NCI-H345 treated with DMSO at 0.1 percent for 48 hours (cell line): ENCODE results near the gene ABCA1.
A peak's percentile ranks its signal among the peaks of the same experiment; 100 is the strongest.

Source experiments
- DNase-seq: peaks from one replicate; lab custom pipeline; 2025; ENCODE audit not compliant: unreplicated experiment; lab: John Stamatoyannopoulos, UW

ABCA1 gene

GRCh38 chr9:104850786-104851545, 77.0 kb downstream of the ABCA1 start:
- no peak for DNase-seq

DNA sequence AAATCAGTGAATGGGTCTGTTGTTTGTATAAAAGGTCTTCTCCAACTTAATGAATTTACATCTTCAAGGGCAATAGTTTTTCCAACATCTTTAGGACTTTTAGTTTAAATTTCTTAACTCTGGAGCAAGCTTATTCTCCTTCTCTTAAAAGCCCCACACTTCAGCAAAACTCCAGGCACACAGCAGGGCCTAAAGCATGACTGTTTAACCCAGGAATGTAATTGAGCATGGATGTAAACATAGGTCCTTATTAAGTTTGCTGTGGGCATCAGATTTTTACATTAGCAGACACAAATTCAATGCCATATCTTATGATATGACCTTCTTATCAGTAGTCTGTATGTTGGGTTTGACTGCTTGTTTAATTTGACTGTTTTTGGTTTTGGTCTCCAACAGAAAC, 78.9 kb downstream of the ABCA1 start:
- no peak for DNase-seq

- DNase-seq, result no peak
Measured at GRCh38 chr9:104844710-104845109, 83.2 kb downstream of the ABCA1 start.

GRCh38 chr9:104843644-104844240, 84.2 kb downstream of the ABCA1 start:
- no peak for DNase-seq

GRCh38 chr9:104842698-104843097, 85.3 kb downstream of the ABCA1 start:
- DNase-seq, result no peak

GRCh38 chr9:104841601-104842141, 86.3 kb downstream of the ABCA1 start:
- DNase-seq, result no peak

DNA sequence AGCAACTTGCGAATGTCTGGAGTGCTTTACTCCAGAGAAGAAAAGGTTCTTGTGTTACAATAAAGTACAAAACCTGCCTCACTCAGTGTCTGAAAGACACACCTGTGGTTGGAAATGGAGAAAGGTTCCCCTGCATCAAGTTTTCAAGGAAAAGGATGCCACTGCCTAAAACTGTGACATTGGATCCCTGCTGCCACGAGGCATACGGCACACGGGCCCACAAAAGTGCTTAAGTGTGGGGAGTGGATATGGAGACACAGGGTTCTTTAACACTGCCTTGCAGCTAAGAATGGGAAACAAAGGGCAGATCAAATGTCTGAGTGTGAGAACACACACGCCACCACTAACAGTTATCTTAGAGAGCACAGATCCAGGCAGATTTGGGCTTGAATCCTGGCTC, 89.0 kb downstream of the ABCA1 start:
- no peak for DNase-seq

- no peak for DNase-seq
Measured at GRCh38 chr9:104836767-104837166, 91.2 kb downstream of the ABCA1 start.

DNA sequence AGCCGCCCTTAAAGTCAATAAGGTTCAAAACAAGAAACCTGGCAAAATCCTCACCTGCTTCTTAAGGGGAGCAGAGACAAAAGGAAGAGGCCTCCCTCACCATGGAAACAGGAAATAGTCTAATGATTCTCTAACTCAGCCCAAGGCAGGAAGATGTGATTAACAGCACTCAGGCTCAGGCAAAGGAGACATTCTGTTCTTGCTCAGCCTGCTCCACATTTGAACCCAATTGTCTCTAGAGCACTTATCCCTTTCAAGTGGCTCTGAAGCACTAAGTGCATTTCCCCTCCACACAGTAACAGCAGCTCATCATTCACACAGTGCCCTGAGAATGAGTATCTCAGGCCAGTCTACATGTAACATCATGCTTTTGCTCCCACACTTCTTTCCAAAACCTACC, 91.7 kb downstream of the ABCA1 start:
- peak; percentile 51 for DNase-seq

DNA sequence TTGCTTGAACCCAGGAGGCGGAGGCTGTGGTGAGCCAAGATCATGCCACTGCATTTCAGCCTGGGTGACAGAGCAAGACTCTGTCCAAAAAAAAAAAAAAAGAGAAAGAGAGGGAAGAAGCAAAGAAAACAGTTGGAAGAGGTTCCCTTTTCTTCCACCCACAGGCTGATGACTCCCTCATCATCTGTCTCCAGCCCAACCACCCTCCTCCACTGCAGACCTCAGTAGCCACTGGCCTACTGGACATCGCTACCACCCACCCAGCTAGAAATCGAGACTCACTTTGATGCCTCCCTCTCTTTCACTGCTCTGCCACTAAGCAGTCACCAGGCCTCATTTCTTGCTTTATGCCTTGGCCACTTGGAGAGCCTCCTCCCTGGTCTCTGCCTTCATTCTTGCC, 92.8 kb downstream of the ABCA1 start:
- DNase-seq, result no peak

- no peak for DNase-seq
Measured at GRCh38 chr9:104833696-104834095, 94.3 kb downstream of the ABCA1 start.

DNA sequence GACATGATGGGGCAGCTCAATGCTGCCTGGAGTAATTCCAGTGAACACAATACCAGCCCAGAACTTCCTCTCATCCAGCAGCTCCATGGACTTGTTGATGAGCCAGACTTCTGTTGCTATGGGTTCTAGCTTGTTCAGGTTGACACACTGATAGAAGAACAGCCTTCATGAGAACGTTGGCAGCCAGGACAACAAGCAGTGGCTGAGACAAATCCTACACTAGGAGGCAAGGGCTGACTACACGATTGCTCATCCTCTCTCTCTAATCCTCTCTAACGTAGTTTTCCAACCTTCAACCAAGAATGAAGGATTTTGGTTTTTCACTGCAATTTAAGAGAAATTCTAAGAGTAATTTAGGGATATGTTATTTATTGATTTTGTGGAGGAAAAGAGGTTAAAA, 96.3 kb downstream of the ABCA1 start:
- DNase-seq, result no peak

DNA sequence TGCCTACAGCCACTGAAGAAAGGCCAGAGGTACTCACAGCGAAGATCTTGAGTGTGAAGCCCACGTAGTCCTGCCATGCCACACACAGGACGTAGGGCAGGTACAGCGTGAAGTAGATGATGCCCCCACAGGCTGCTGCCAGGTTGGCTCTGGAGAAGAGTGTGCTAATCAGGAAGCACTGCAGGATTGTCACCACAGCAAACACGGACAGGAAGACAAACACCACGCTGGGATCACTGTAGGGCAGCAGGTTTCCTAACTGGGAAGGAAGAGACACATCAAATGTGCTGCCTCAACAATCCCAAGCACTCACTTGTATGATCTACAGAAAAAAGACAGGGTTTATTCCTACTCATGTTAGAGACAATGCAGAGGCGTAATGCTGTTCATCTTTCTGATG, 101.0 kb downstream of the ABCA1 start:
- no peak for DNase-seq

DNA sequence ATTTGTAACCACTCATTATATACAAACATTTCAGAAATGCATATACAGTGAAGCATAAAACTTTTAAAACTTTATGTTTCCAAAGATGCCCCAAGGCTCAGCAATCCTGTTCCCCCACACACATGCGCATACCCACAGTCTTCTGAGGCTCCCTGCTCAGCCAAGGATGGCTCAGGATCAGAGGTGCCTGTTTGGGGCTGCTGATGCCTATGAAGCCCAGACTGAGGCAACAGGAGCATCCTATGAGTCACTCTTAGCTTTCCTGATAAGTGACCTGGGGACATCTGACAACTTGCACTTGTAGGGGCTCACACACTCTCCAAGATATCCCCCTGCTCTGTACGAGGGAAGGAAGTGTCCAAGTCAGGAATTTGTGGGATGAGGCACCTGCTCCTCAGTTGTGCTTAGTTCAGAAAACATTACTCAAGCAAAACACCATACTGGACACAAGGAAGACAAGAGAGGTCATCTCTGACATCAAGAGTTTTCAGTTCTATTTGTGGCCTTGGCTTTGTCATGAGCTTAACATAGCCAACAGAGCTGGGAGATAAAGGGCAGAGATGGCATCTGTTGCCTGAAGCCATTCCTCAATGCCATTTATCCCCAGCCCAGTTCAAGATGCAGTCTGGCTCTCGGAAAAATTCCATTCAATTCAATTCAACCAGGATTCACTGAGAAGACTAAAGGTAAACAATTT, 101.7 kb downstream of the ABCA1 start:
- DNase-seq, result no peak

DNA sequence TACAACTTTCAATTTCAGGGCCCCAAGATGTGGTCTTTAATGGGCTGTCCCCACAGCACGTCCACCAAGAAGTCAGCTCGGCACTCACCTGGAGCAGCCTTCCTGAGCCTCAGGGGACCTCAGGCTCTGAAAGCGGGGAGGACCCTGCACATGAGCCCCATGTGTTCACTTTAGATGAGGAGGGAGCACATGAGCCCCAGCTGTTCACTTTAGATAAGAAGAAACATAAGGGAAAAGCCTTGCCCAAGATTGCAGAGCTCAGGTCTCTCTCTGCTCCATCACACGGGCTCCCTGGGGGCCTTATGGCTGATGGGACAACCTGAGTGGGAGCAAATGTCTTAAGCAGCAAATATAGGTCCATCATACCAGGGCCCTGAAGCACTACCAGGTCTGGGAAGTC, 107.6 kb downstream of the ABCA1 start:
- DNase-seq, result no peak

GRCh38 chr9:104819033-104819432, 108.9 kb downstream of the ABCA1 start:
- no peak for DNase-seq

GRCh38 chr9:104817437-104817836, 110.5 kb downstream of the ABCA1 start:
- no peak for DNase-seq

DNA sequence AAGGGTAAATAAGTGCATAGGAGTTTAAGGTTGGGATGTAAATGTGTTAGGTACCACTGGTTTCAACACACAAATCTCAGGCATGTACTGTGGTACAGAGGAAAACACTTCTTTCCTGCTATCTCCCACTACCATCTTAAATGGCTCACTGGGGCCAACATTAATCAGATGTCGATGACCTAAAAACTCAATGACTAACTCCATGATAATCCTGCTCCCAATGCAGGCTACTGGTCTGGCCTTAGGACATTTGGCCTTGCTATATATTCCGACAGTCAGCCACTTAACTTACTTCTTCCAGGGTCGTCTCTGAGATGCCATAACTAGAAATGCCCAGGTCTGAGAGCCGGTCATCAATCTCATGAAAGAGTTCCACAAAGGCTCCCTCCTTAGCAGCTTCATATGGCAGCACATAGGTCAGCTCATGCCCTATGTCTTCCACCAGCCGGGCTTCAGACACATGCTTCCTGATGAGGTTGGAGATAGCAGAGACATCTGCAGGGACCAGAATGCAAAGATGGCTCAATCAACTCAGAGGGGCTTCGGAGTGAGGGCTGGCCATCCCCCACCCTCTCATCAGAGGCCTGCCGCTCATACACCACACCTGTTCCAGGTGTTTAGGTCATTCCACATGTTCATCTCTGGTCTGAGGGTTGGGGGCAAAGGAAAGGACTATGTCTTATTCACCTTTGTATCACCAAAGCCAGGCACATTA, 111.9 kb downstream of the ABCA1 start:
- no peak for DNase-seq

GRCh38 chr9:104810421-104811339, 117.3 kb downstream of the ABCA1 start:
- DNase-seq, result no peak

GRCh38 chr9:104808035-104808614, 119.8 kb downstream of the ABCA1 start:
- DNase-seq, result peak; percentile 53
